ENCODE data around the gene NPAS3. TPM values are rescaled to one million over a fixed set of nuclear protein-coding genes. Genes with fewer than 3 reads are reported as not detected.

Gene NPAS3
- total and polyA plus RNA-seq, 2 of the 13 experiments (the other 11 are each of a cell fraction or from before 2014, with no cell fraction given) = not detected

DNA sequence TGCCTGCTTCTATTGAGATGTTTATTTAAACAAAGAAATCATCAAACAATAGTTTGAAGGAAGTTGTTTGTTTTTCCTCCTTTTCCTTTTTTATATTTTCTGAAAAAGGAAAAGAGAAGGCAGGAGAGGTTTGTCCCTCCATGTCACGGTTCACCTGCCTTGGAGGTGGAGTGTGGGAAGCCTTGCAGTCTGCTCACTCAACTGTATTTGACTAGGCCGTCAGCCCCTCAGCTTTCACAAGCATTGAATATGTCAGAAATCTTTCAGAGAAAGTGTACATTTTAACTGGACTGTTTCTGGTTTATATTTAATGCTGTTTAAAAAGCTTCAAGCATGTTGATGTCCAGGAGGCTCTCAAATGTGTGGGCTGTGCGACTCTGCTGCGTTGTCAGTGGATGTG, 370.4 kb downstream of the NPAS3 start:
- Histone ChIP-seq H3K4me2 (ENCODE audit: low read depth, low read length) (no peak overlapping the region), H3K9me3 (ENCODE audit: low read length) (no peaks in the 10 kb centered on the region), H2AFZ (ENCODE audit: low read length) (no peak overlapping the region), H4K20me1 (ENCODE audit: insufficient read depth, low read length) (no peaks in the 10 kb centered on the region), H3K27ac (ENCODE audit: extremely low read length, insufficient read depth, low read length) (no peak overlapping the region), H3K36me3 (replicated peaks in 1 of 2; ENCODE audit: control insufficient read depth in 1 of 2, insufficient read depth in 2 of 2, low read length in 2 of 2) (no peaks in the 10 kb centered on the region), H3K4me3 (replicated peaks in 1 of 3; ENCODE audit: insufficient read depth in 1 of 3, low read depth in 2 of 3, low read length in 3 of 3) (no peak overlapping the region), H3K27me3 (ENCODE audit: control insufficient read depth in 1 of 2, insufficient read depth in 2 of 2, low read length in 2 of 2) (peaks cover 0 to 8% of the 10 kb centered on the region in 2 experiments; a peak in 2 of 5 replicates), H3K79me2 (ENCODE audit: insufficient read depth, low read length) (no peaks in the 10 kb centered on the region), H3K9ac (ENCODE audit: insufficient read depth, low read depth, low read length) (no peak overlapping the region), H3K4me1 (ENCODE audit: insufficient read depth, low read length) (no peaks in the 10 kb centered on the region)
- intact Hi-C loops (cut with micrococcal nuclease; ENCODE audit: unreplicated experiment) (no loop called here), in situ Hi-C loops (cut with HindIII; ENCODE audit: extremely low pct_ligation_motif_present, low pct_unique_long_range_greater_than_20kb) (no loop called here)
- DNase-seq (ENCODE audit: low spot score) (no peak), ATAC-seq (no peak), FAIRE-seq (no peak)
- POLR2A ChIA-PET = no interaction called here
- under 1% methylated on average over 4 of the region's 4 CpGs for WGBS (ENCODE audit: low lambda C conversion rate)
- CTCF ChIA-PET (ENCODE audit: low intra/inter-chr PET ratio, low total read pairs) = no interaction called here
- no TSS peak for BruUV-seq (replicated peaks)
- no peak for TF ChIP-seq ZNF367 (CRISPR knock-in tag; IDR thresholded peaks at IDR 0.05; ENCODE audit: borderline replicate concordance)

DNA sequence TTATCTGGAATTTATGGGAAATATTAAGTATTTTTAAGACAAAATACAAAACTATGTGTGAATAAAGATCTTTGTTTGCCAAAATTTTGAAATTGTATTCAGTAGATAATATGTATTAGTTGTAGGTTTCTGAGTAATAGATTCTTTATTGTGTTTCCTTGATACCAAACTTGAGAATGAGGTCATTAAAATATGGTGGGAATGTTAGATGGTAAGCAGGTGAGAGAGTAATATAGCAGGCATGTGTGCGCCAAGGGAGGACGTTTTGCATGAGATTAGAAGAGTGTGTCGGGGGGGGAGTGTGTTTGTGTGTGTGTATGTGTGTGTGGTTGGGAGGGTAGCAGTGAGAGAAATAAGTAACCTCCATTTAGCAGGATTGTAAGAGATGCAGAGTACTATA, 376.5 kb downstream of the NPAS3 start:
- Histone ChIP-seq H4K20me1 (ENCODE audit: insufficient read depth, low read length) (no peaks in the 10 kb centered on the region), H3K4me2 (ENCODE audit: low read depth, low read length) (no peak overlapping the region), H3K36me3 (replicated peaks in 1 of 2; ENCODE audit: control insufficient read depth in 1 of 2, insufficient read depth in 2 of 2, low read length in 2 of 2) (no peaks in the 10 kb centered on the region), H3K9me3 (ENCODE audit: low read length) (peaks cover 5% of the 10 kb centered on the region; the same call in 1 of the 2 replicates), H2AFZ (ENCODE audit: low read length) (no peak overlapping the region), H3K4me3 (replicated peaks in 1 of 3; ENCODE audit: insufficient read depth in 1 of 3, low read depth in 2 of 3, low read length in 3 of 3) (no peak overlapping the region), H3K4me1 (ENCODE audit: insufficient read depth, low read length) (no peaks in the 10 kb centered on the region), H3K27me3 (ENCODE audit: control insufficient read depth in 1 of 2, insufficient read depth in 2 of 2, low read length in 2 of 2) (no peaks in the 10 kb centered on the region), H3K79me2 (ENCODE audit: insufficient read depth, low read length) (no peaks in the 10 kb centered on the region), H3K27ac (ENCODE audit: extremely low read length, insufficient read depth, low read length) (no peak overlapping the region), H3K9ac (ENCODE audit: insufficient read depth, low read depth, low read length) (no peak overlapping the region)
- peak; percentile 85 for TF ChIP-seq ATF7 (IDR thresholded peaks at IDR 0.05)
- TF ChIP-seq ATF7 (CRISPR knock-in tag; IDR thresholded peaks at IDR 0.05) = no peak
- no peak for TF ChIP-seq ZNF282 (IDR thresholded peaks at IDR 0.05; ENCODE audit: partially characterized antibody)
- FAIRE-seq (no peak), ATAC-seq (no peak), DNase-seq (ENCODE audit: low spot score) (no peak)
- WGBS (ENCODE audit: low lambda C conversion rate) = 1% methylated on average over 3 of the region's 3 CpGs
- POLR2A ChIA-PET = no interaction called here
- intact Hi-C loops (cut with micrococcal nuclease; ENCODE audit: unreplicated experiment) (no loop called here), in situ Hi-C loops (cut with HindIII; ENCODE audit: extremely low pct_ligation_motif_present, low pct_unique_long_range_greater_than_20kb) (no loop called here)
- BruUV-seq (replicated peaks) = no TSS peak
- CTCF ChIA-PET (ENCODE audit: low intra/inter-chr PET ratio, low total read pairs) = no interaction called here

All from HepG2 (cell line).